GM12878 (cell line): Measurements from ENCODE around the gene FPGS. TPM values are rescaled to one million over a fixed set of nuclear protein-coding genes. Genes with fewer than 3 reads are reported as not detected.

Experiments used
- BACH1 ChIP-seq: fragments of 450-650 bp; IDR thresholded peaks from 2 replicates; pipeline ENCODE4 v1.6.1; 2017; ENCODE audit warnings: mild to moderate bottlenecking, borderline replicate concordance
- CHD4 ChIP-seq: fragments of 200-600 bp; sonication (generic); IDR thresholded peaks from 2 replicates; pipeline ENCODE4 v1.6.1; 2016; ENCODE audit warnings: mild to moderate bottlenecking
- CUX1 ChIP-seq: IDR thresholded peaks from 2 replicates; pipeline ENCODE4 v1.6.1; 2012; ENCODE audit warnings: improper control_type of control experiment, low read depth, low read length; ENCODE audit not compliant: insufficient replicate concordance
- E2F8 ChIP-seq: fragments of 450-650 bp; IDR thresholded peaks from 2 replicates; pipeline ENCODE4 v1.6.1; 2018; ENCODE audit warnings: mild to moderate bottlenecking, low read depth, moderate library complexity; ENCODE audit not compliant: partially characterized antibody
- EED ChIP-seq: sonication (generic); IDR thresholded peaks from 2 replicates; pipeline ENCODE4 v1.6.1; 2016; ENCODE audit warnings: antibody characterized with exemption, low read depth
- MEF2A ChIP-seq: IDR thresholded peaks from 2 replicates; pipeline ENCODE4 v1.6.1; 2011; ENCODE audit warnings: low read depth, mild to moderate bottlenecking, low read length, moderate library complexity; ENCODE audit not compliant: insufficient read depth
- MXI1 ChIP-seq: fragments of 150-350 bp; IDR thresholded peaks from 2 replicates; pipeline ENCODE4 v1.6.1; 2011; ENCODE audit warnings: low read depth, mild to moderate bottlenecking, inconsistent platforms, low read length, improper control_type of control experiment
- NKRF ChIP-seq: fragments of 450-650 bp; conservative IDR thresholded peaks from 2 replicates; pipeline ENCODE4 v1.6.1; 2017; ENCODE audit warnings: mild to moderate bottlenecking, moderate library complexity
- NR2F1 ChIP-seq: fragments of 450-650 bp; conservative IDR thresholded peaks from 2 replicates; pipeline ENCODE4 v1.6.1; 2017; ENCODE audit warnings: mild to moderate bottlenecking
- RBBP5 ChIP-seq: fragments of 200-600 bp; sonication (generic); conservative IDR thresholded peaks from 2 replicates; pipeline ENCODE4 v1.6.1; 2016
- SMAD5 ChIP-seq: IDR thresholded peaks from 2 replicates; pipeline ENCODE4 v1.6.1; 2016; ENCODE audit warnings: antibody characterized with exemption, low read depth
- SP1 ChIP-seq: IDR thresholded peaks from one replicate; pipeline ENCODE4 v1.6.1; 2011; ENCODE audit warnings: low read depth, low read length
- TARDBP ChIP-seq: IDR thresholded peaks from 2 replicates; pipeline ENCODE4 v1.6.1; 2016; ENCODE audit warnings: borderline replicate concordance
- ZNF384 ChIP-seq: IDR thresholded peaks from 2 replicates; pipeline ENCODE4 v1.6.1; 2012; ENCODE audit warnings: low read depth, mild to moderate bottlenecking, low read length, improper control_type of control experiment, borderline replicate concordance
- ZNF622 ChIP-seq: fragments of 450-650 bp; IDR thresholded peaks from 2 replicates; pipeline ENCODE4 v1.6.1; 2017; ENCODE audit warnings: mild to moderate bottlenecking, inconsistent platforms
- ZSCAN29 ChIP-seq: fragments of 450-650 bp; IDR thresholded peaks from 2 replicates; pipeline ENCODE4 v1.6.1; 2017; ENCODE audit warnings: mild to moderate bottlenecking, moderate library complexity
- polyA plus RNA-seq, 11 experiments: library from polyadenylated mRNA; depleted of rRNA in 4 of 11; unstranded in 6 of 11; stranded (reverse) in 5 of 11; fragments of >200 nt; fragmentation: Nextera tagmentation in 4 of 11; fragmentation: Illumina TruSeq in 1 of 11; extraction: Ambion mirVana in 4 of 11; extraction: Trizol in 1 of 11; gene quantifications; 1 replicate in 1 of 11; 2 replicates in 10 of 11; pipeline versions ENCODE4 v1.2.1 to v1.2.3, GENCODE V29; 2011 to 2016; ENCODE audit warnings: inconsistent platforms in 2 of 11, missing spikeins in 2 of 11, low read depth in 1 of 11
- total RNA-seq, 4 experiments: library from RNA; depleted of rRNA in 3 of 4; stranded (reverse); fragments of >200 nt in 3 of 4; fragmentation: Illumina TruSeq in 1 of 4; extraction: Trizol in 1 of 4; gene quantifications; 2 replicates each; pipeline versions ENCODE4 v1.2.1 to v1.2.3, GENCODE V29; 2013 to 2021
- TF ChIP-seq, protein P1 (sequence below): fragments of 450-650 bp; IDR thresholded peaks from 2 replicates; pipeline ENCODE4 v1.6.1; 2017; ENCODE audit warnings: antibody characterized with exemption, mild to moderate bottlenecking, moderate library complexity

Gene FPGS
- total and polyA plus RNA-seq, 10 of the 15 experiments (the other 5 are each of a cell fraction or from before 2014, with no cell fraction given) = 1.2 to 127 (median 80.4) TPM

DNA sequence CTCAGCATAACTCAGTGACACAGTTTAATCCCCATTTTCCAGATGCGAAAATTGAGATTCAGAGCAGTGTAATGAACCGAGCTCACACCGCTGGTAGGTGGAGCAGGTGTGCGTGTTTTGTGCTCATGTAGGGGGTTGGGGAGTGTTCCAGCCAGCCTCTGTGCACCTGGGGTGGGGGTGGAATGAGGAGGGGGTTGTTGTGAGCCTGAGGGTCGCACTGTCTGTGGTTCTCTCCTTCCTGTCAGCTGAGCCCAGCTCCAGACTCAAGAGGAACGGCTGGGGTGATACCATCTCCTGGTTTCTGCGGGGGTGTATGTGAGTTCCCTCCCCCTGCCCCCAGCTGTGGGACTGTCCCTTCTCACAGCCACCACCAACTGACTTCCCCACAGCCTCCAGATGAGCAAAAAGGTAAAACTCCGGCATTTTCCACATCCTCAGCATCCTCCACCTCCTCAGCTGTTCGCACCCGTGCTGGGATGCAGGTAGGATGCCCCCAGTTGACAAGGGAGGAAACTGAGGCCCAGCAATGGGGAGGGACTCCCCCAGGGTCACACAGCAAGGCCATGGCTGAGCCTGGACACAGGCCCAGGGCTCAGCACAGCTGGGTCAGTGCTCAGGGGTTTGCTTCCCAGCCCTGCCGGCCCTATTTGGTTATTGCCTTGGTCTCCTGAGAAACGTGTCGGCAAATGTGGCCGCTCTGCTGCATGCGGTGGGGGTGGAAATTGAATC, 26.3 kb upstream of the FPGS start (continued):
- no peak for TF ChIP-seq CUX1
- TF ChIP-seq SP1 = peak; percentile 35
- TF ChIP-seq NR2F1 = 0 out of 2 replicates have a peak, but pooled peaks have one; percentile 37
- peak; percentile 57 for TF ChIP-seq MXI1
- TF ChIP-seq ZNF622 = no peak
- no peak for TF ChIP-seq CHD4
- TF ChIP-seq SMAD5 = no peak
- no peak for TF ChIP-seq RBBP5
- peak; percentile 57; the same call in 1 of the 2 replicates for TF ChIP-seq EED
- TF ChIP-seq MEF2A = no peak
- TF ChIP-seq ZSCAN29 = no peak
- TF ChIP-seq, protein P1, sequence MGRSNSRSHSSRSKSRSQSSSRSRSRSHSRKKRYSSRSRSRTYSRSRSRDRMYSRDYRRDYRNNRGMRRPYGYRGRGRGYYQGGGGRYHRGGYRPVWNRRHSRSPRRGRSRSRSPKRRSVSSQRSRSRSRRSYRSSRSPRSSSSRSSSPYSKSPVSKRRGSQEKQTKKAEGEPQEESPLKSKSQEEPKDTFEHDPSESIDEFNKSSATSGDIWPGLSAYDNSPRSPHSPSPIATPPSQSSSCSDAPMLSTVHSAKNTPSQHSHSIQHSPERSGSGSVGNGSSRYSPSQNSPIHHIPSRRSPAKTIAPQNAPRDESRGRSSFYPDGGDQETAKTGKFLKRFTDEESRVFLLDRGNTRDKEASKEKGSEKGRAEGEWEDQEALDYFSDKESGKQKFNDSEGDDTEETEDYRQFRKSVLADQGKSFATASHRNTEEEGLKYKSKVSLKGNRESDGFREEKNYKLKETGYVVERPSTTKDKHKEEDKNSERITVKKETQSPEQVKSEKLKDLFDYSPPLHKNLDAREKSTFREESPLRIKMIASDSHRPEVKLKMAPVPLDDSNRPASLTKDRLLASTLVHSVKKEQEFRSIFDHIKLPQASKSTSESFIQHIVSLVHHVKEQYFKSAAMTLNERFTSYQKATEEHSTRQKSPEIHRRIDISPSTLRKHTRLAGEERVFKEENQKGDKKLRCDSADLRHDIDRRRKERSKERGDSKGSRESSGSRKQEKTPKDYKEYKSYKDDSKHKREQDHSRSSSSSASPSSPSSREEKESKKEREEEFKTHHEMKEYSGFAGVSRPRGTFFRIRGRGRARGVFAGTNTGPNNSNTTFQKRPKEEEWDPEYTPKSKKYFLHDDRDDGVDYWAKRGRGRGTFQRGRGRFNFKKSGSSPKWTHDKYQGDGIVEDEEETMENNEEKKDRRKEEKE = peak; percentile 86
- TF ChIP-seq NKRF = 0 out of 2 replicates have a peak, but pooled peaks have one; percentile 53
- no peak for TF ChIP-seq ZNF384
- TF ChIP-seq E2F8 = no peak
- TF ChIP-seq BACH1 = 0 out of 2 replicates have a peak, but pooled peaks have one; percentile 28
- no peak for TF ChIP-seq TARDBP
